ENCODE data around the gene DAZAP1.
A peak's percentile ranks its signal among the peaks of the same experiment; 100 is the strongest.

The DAZAP1 gene

GRCh38 chr19:1394252-1395193 is 12.9 kb upstream of the DAZAP1 start:
- DNase-seq (ENCODE audit: low read depth) = no peak

- no peak for DNase-seq (ENCODE audit: low read depth)
These were observed 12.0 kb upstream of the DAZAP1 start for GRCh38 chr19:1395194-1396018.

- DNase-seq (ENCODE audit: low read depth) = no peak
These were observed 11.2 kb upstream of the DAZAP1 start for GRCh38 chr19:1396019-1396767.

GRCh38 chr19:1396768-1397679 is 10.4 kb upstream of the DAZAP1 start:
- DNase-seq (ENCODE audit: low read depth) = no peak

GRCh38 chr19:1397838-1398237 is 9.5 kb upstream of the DAZAP1 start:
- DNase-seq (ENCODE audit: low read depth) = no peak

- no peak for DNase-seq (ENCODE audit: low read depth)
These were observed 8.3 kb upstream of the DAZAP1 start for GRCh38 chr19:1399079-1399478.

GRCh38 chr19:1399745-1400144 is 7.6 kb upstream of the DAZAP1 start:
- DNase-seq (ENCODE audit: low read depth) = no peak

- no peak for DNase-seq (ENCODE audit: low read depth)
These were observed 6.9 kb upstream of the DAZAP1 start for GRCh38 chr19:1400281-1401137.

- DNase-seq (ENCODE audit: low read depth) = no peak
These were observed 6.1 kb upstream of the DAZAP1 start, which contains the start of gene GAMT for GRCh38 chr19:1401138-1401888. Gene GAMT (minus strand): TSS chr19:1401542. CDS start chr19:1401476, 66 bp downstream.

GRCh38 chr19:1401889-1402217 is 5.5 kb upstream of the DAZAP1 start:
- DNase-seq (ENCODE audit: low read depth) = no peak

GRCh38 chr19:1402411-1403070 is 4.8 kb upstream of the DAZAP1 start:
- no peak for DNase-seq (ENCODE audit: low read depth)

- DNase-seq (ENCODE audit: low read depth) = peak; percentile 94
These were observed 435 bp upstream of the DAZAP1 start for GRCh38 chr19:1406774-1407527.

GRCh38 chr19:1408300-1409203 is 1.2 kb downstream of the DAZAP1 start:
- peak; percentile 52 for DNase-seq (ENCODE audit: low read depth)

GRCh38 chr19:1409204-1410005 is 2.0 kb downstream of the DAZAP1 start:
- no peak for DNase-seq (ENCODE audit: low read depth)

- peak; percentile 49 for DNase-seq (ENCODE audit: low read depth)
These were observed 2.9 kb downstream of the DAZAP1 start for GRCh38 chr19:1410136-1410786.

- no peak for DNase-seq (ENCODE audit: low read depth)
These were observed 3.4 kb downstream of the DAZAP1 start for GRCh38 chr19:1410789-1411188.

Measured in amniotic epithelial cell (primary cell).